K562 (cell line): ENCODE measurements around the gene B3GAT1. TPM values are rescaled to one million over a fixed set of nuclear protein-coding genes. Genes with fewer than 3 reads are reported as not detected.
A peak's percentile ranks its signal among the peaks of the same experiment; 100 is the strongest.

Experiments
- ATAC-seq: fragments of 200-7000 bp; cut with Tn5 transposase; 3 replicates; pipeline ENCODE4 v1.9.1; 2020; ENCODE audit warnings: moderate library complexity
- BruUV-seq: library from RNA; stranded (reverse); fragments of 400-500 nt; replicated peaks from 2 replicates; lab custom pipeline; 2021; lab: Mats Ljungman, UMichigan
- CTCF ChIA-PET: fragments of 300-600 bp; formaldehyde crosslinking; extraction: SDS; loops from one replicate; lab custom pipeline; 2021; ENCODE audit warnings: low intra/inter-chr PET ratio; lab: Yijun Ruan, JAX
- POLR2A ChIA-PET: fragments of 300-600, 350-650 bp; sonication (Branson Sonifier 250); formaldehyde crosslinking; extraction: SDS; loops from one replicate; lab custom pipeline; 2021; ENCODE audit warnings: antibody characterized with exemption, inconsistent platforms; lab: Yijun Ruan, JAX
- DNase-seq, 4 experiments: peaks; one replicate each; pipeline versions ENCODE4 v3.0.0 to v3.0.0-alpha.2; 2011 to 2018; ENCODE audit warnings: low spot score in 3 of 4, mixed read lengths in 3 of 4; ENCODE audit errors: extremely low read depth in 1 of 4
- FAIRE-seq: peaks from 2 replicates; lab custom pipeline; 2011; peaks lifted over from hg19 to GRCh38; lab: Jason Lieb, UNC
- H2AFZ ChIP-seq: 2 replicates; pipeline ENCODE4 v1.6.0; 2011; ENCODE audit warnings: low read depth, low read length, control low read depth, inconsistent platforms
- H3K27ac ChIP-seq: fragments of 200-600 bp; 3 replicates; pipeline ENCODE4 v1.8.0; 2011; ENCODE audit warnings: low read depth, mild to moderate bottlenecking, control low read depth, inconsistent platforms, low read length, moderate library complexity, mixed read lengths; ENCODE audit errors: extremely low read depth
- H3K27me3 ChIP-seq, 2 experiments: fragments of 300-600 bp in 1 of 2; 2 replicates in 1 of 2; 3 replicates in 1 of 2; pipeline versions ENCODE4 v1.6.0 to v1.8.0; 2011; ENCODE audit warnings: inconsistent platforms in 2 of 2, low read length in 2 of 2, mild to moderate bottlenecking in 1 of 2, mixed read lengths in 1 of 2, moderate library complexity in 1 of 2; ENCODE audit not compliant: control insufficient read depth in 2 of 2, insufficient read depth in 2 of 2
- H3K36me3 ChIP-seq: fragments of 300-600 bp; 3 replicates; pipeline ENCODE4 v1.8.0; 2011; ENCODE audit warnings: mild to moderate bottlenecking, low read length, inconsistent platforms; ENCODE audit not compliant: control insufficient read depth, insufficient read depth
- H3K4me1 ChIP-seq, 2 experiments: fragments of 200-600 bp in 1 of 2; replicated peaks in 1 of 2; 2 replicates in 1 of 2; 3 replicates in 1 of 2; pipeline versions ENCODE4 v1.5.1 to v1.8.0; 2011; ENCODE audit warnings: inconsistent platforms in 2 of 2, low read length in 2 of 2, mild to moderate bottlenecking in 1 of 2, mixed read lengths in 1 of 2, moderate library complexity in 1 of 2; ENCODE audit not compliant: control insufficient read depth in 2 of 2, insufficient read depth in 2 of 2
- H3K4me2 ChIP-seq: 2 replicates; pipeline ENCODE4 v1.6.1; 2011; ENCODE audit warnings: low read length, control low read depth, inconsistent platforms, mixed read lengths; ENCODE audit not compliant: insufficient read depth
- H3K4me3 ChIP-seq: fragments of 200-600 bp; sonication (generic), shearing (Covaris generic); 2 replicates; pipeline ENCODE4 v1.5.1; 2016; ENCODE audit warnings: control low read depth, inconsistent platforms
- H3K79me2 ChIP-seq: fragments of 200-600 bp; 3 replicates; pipeline ENCODE4 v1.8.0; 2011; ENCODE audit warnings: low read length, inconsistent platforms; ENCODE audit not compliant: control insufficient read depth, insufficient read depth
- H3K9ac ChIP-seq, 2 experiments: 2 replicates each; pipeline versions ENCODE4 v1.6.0 to v1.6.1; 2011; ENCODE audit warnings: low read depth in 2 of 2, low read length in 2 of 2, control low read depth in 1 of 2, inconsistent platforms in 1 of 2, mild to moderate bottlenecking in 1 of 2, mixed read lengths in 1 of 2; ENCODE audit not compliant: insufficient read depth in 1 of 2
- H3K9me1 ChIP-seq: one replicate; pipeline ENCODE4 v1.6.0; 2011; ENCODE audit warnings: inconsistent platforms, mild to moderate bottlenecking, low read length, moderate library complexity; ENCODE audit not compliant: control insufficient read depth, insufficient read depth
- H3K9me3 ChIP-seq: replicated peaks from 2 replicates; pipeline ENCODE4 v1.5.1; 2011; ENCODE audit warnings: low read depth, low read length, inconsistent platforms; ENCODE audit not compliant: control insufficient read depth, insufficient read depth
- H4K20me1 ChIP-seq: replicated peaks from 2 replicates; pipeline ENCODE4 v1.6.1; 2011; ENCODE audit warnings: low read length, inconsistent platforms, mixed read lengths; ENCODE audit not compliant: control insufficient read depth, insufficient read depth
- ARHGAP35 ChIP-seq: fragments of 450-650 bp; IDR thresholded peaks from 2 replicates; pipeline ENCODE4 v1.6.1; 2018; ENCODE audit not compliant: partially characterized antibody
- C11orf30 ChIP-seq: fragments of 450-650 bp; IDR thresholded peaks from 2 replicates; pipeline ENCODE4 v1.6.1; 2016; ENCODE audit warnings: low read depth, mild to moderate bottlenecking
- EHMT2 ChIP-seq: fragments of 450-650 bp; IDR thresholded peaks from 2 replicates; pipeline ENCODE4 v1.6.1; 2018; ENCODE audit warnings: antibody characterized with exemption
- FOXP1 ChIP-seq: sonication (generic); formaldehyde crosslinking; IDR thresholded peaks from 2 replicates; pipeline ENCODE4 v1.8.0; 2022; ENCODE audit warnings: mild to moderate bottlenecking, missing genetic modification reagents
- GATAD2A ChIP-seq: fragments of 450-650 bp; IDR thresholded peaks from 2 replicates; pipeline ENCODE4 v1.6.1; 2017
- IFI16 ChIP-seq: fragments of 250-450 bp; sonication (Bioruptor Pico); IDR thresholded peaks from 2 replicates; pipeline ENCODE4 v2.1.2; 2022; ENCODE audit warnings: mild to moderate bottlenecking, inconsistent platforms
- MAFF ChIP-seq: IDR thresholded peaks from 2 replicates; pipeline ENCODE4 v1.6.1; 2012; ENCODE audit warnings: low read length, improper control_type of control experiment
- MAFG ChIP-seq: fragments of 450-650 bp; conservative IDR thresholded peaks from 2 replicates; pipeline ENCODE4 v1.6.1; 2016; ENCODE audit warnings: missing genetic modification characterization, missing compliant biosample characterization
- MTA1 ChIP-seq: fragments of 450-650 bp; IDR thresholded peaks from 2 replicates; pipeline ENCODE4 v1.6.1; 2017; ENCODE audit warnings: borderline replicate concordance
- MYNN ChIP-seq, 2 experiments: sonication (generic); formaldehyde crosslinking in 1 of 2; IDR thresholded peaks; 2 replicates each; pipeline versions ENCODE4 v1.5.0 to v1.6.1; 2016 to 2020; ENCODE audit warnings: antibody characterized with exemption in 1 of 2, missing genetic modification reagents in 1 of 2
- NCOA4 ChIP-seq: fragments of 450-650 bp; IDR thresholded peaks from 2 replicates; pipeline ENCODE4 v1.6.1; 2018; ENCODE audit warnings: mild to moderate bottlenecking; ENCODE audit not compliant: partially characterized antibody
- NFIC ChIP-seq: fragments of 450-650 bp; IDR thresholded peaks from 2 replicates; pipeline ENCODE4 v1.6.1; 2017; ENCODE audit warnings: mild to moderate bottlenecking, inconsistent platforms
- RBFOX2 ChIP-seq: fragments of 200-400 bp; formaldehyde crosslinking; IDR thresholded peaks from 2 replicates; pipeline ENCODE4 v1.6.1; 2017; ENCODE audit warnings: low read depth, mild to moderate bottlenecking, low read length, moderate library complexity
- SAFB ChIP-seq: fragments of 200-400 bp; formaldehyde crosslinking; IDR thresholded peaks from 2 replicates; pipeline ENCODE4 v1.6.1; 2017; ENCODE audit warnings: low read depth, low read length, borderline replicate concordance
- ZFP30 ChIP-seq: fragments of 250-450 bp; sonication (Bioruptor Pico); IDR thresholded peaks from 2 replicates; pipeline ENCODE4 v1.8.0; 2022; ENCODE audit warnings: moderate library complexity, mild to moderate bottlenecking, inconsistent platforms, borderline replicate concordance
- ZNF165 ChIP-seq: fragments of 250-450 bp; sonication (Bioruptor Pico); IDR thresholded peaks from 2 replicates; pipeline ENCODE4 v1.4.0; 2020; ENCODE audit warnings: borderline replicate concordance
- ZNF316 ChIP-seq: fragments of 450-650 bp; IDR thresholded peaks from 2 replicates; pipeline ENCODE4 v1.6.1; 2016
- WGBS: fragments of 100-300 bp; shearing (Covaris generic); methylation state at CpG from one replicate; pipeline ENCODE4 v1.1.6; 2016; ENCODE audit warnings: low coverage, mixed read lengths; ENCODE audit not compliant: insufficient coverage; ENCODE audit errors: missing lambda C conversion rate; 5-methylcytosine and 5-hydroxymethylcytosine counted together
- in situ Hi-C: fragments of 300-500 bp; cut with MboI; formaldehyde crosslinking; loops from 4 replicates; pipeline ENCODE4 v1.15.0; 2018; ENCODE audit warnings: inconsistent platforms, mixed read lengths
- intact Hi-C: fragments of 100-400 bp; cut with micrococcal nuclease; formaldehyde crosslinking; loops from 2 replicates; pipeline ENCODE4 v1.14.2; 2022
- polyA plus RNA-seq, 8 experiments: library from polyadenylated mRNA; depleted of rRNA in 4 of 8; stranded (reverse) in 5 of 8; unstranded in 3 of 8; fragments of >200 nt; fragmentation: Nextera tagmentation in 2 of 8; fragmentation: Illumina TruSeq in 1 of 8; extraction: Ambion mirVana in 2 of 8; extraction: Trizol in 1 of 8; gene quantifications; 2 replicates each; pipeline versions ENCODE4 v1.2.1 to v1.2.3, GENCODE V29; 2011 to 2014; ENCODE audit warnings: inconsistent platforms in 1 of 8, missing spikeins in 1 of 8
- total RNA-seq, 7 experiments: library from RNA; depleted of rRNA in 6 of 7; stranded (reverse); fragments of >200 nt in 6 of 7; fragmentation: Illumina TruSeq in 2 of 7; extraction: Trizol in 2 of 7; gene quantifications; 2 replicates each; pipeline versions ENCODE4 v1.2.1 to v1.2.3, GENCODE V29; 2011 to 2021; ENCODE audit warnings: low replicate concordance in 1 of 7
- TF ChIP-seq, protein P1 (sequence below): conservative IDR thresholded peaks from 2 replicates; pipeline ENCODE4 v1.6.1; 2011; ENCODE audit warnings: low read depth, mild to moderate bottlenecking, low read length; ENCODE audit not compliant: control insufficient read depth

The B3GAT1 gene
- total and polyA plus RNA-seq, 9 of the 15 experiments (the other 6 are each of a cell fraction or from before 2014, with no cell fraction given) = 0.01 to 0.53 (median 0.14) TPM; not detected in 1

DNA sequence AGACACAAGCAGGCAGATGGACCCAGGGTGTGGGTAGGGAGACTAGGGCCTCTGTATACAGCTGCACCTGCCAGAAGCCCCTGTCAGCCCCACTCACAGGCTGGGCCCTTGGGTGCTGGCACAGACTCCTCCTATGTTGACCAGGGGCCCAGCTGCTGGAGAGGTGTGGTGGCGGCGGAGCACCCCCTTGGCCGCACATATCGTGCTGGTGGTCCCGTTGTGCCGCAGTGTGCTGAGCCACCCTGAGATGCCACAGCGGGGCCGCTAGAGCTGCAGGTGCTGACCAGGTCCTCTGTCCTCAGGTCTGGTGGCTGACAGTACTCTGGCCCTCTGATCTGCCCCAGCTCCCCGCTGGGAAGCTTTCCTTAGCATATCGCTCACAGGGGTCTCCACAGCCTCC is 30.2 kb upstream of the B3GAT1 start:
- H3K9ac ChIP-seq = no peak overlapping the region
- ChIA-PET POLR2A (no interaction called here), CTCF (no interaction called here)
- in situ Hi-C loops = no loop called here
- H3K27me3 ChIP-seq = peaks cover 0 to 53% of the 10 kb centered on the region in 2 experiments; a peak in 2 of 5 replicates
- no peak overlapping the region for H3K27ac ChIP-seq
- WGBS = 1% methylated on average over 7 of the region's 10 CpGs
- BruUV-seq = no TSS peak
- intact Hi-C loops = no loop called here
- H4K20me1 ChIP-seq = no peaks in the 10 kb centered on the region
- no peak overlapping the region for H3K4me2 ChIP-seq
- no peak for FAIRE-seq
- H3K36me3 ChIP-seq = no peaks in the 10 kb centered on the region
- TF ChIP-seq SAFB (no peak), RBFOX2 (0 out of 2 replicates have a peak, but pooled peaks have one; percentile 23), IFI16 (CRISPR knock-in tag) (no peak)
- ATAC-seq = no peak
- DNase-seq = no peak
- no peaks in the 10 kb centered on the region for H3K9me1 ChIP-seq
- H3K4me1 ChIP-seq = no peaks in the 10 kb centered on the region
- no peaks in the 10 kb centered on the region; the same call in 2 of the 3 replicates for H3K79me2 ChIP-seq
- H2AFZ ChIP-seq = no peak overlapping the region
- H3K4me3 ChIP-seq = no peak overlapping the region
- H3K9me3 ChIP-seq = no peaks in the 10 kb centered on the region

DNA sequence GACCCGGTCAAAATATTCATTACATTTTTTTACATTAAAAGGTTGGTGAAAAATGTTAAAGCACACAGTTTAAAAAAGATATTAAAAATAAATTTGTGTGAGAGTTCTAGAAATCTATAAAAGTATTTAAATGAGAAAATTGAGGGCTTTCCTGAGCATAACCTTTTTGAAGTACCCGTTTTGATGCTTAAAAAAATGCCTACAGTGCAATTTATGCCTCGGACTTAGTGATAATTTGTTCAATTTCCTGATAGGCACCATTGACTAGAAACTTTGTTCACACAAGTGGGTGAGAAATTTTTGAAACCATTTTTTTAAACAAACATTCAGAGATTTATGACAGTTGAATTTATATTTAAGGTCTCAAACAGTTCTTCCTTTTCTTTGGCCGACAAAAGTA is 29.7 kb upstream of the B3GAT1 start:
- Histone ChIP-seq H3K4me3 (no peak overlapping the region), H4K20me1 (no peaks in the 10 kb centered on the region), H3K9me3 (no peaks in the 10 kb centered on the region), H3K4me1 (no peaks in the 10 kb centered on the region), H3K79me2 (no peaks in the 10 kb centered on the region; the same call in 2 of the 3 replicates)
- ATAC-seq (no peak), DNase-seq (no peak)
- no TSS peak for BruUV-seq
- TF ChIP-seq ZNF316 = peak; percentile 37; the same call in 1 of the 2 replicates
- TF ChIP-seq EHMT2 = no peak
- TF ChIP-seq C11orf30 = peak; percentile 14; the same call in 1 of the 2 replicates
- no peak for TF ChIP-seq ZNF165 (CRISPR knock-in tag)
- TF ChIP-seq, protein P1, sequence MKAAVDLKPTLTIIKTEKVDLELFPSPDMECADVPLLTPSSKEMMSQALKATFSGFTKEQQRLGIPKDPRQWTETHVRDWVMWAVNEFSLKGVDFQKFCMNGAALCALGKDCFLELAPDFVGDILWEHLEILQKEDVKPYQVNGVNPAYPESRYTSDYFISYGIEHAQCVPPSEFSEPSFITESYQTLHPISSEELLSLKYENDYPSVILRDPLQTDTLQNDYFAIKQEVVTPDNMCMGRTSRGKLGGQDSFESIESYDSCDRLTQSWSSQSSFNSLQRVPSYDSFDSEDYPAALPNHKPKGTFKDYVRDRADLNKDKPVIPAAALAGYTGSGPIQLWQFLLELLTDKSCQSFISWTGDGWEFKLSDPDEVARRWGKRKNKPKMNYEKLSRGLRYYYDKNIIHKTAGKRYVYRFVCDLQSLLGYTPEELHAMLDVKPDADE = no peak
- no peak for TF ChIP-seq MYNN (IDR thresholded peaks at IDR 0.05)
- no peak for TF ChIP-seq MYNN (CRISPR knock-in tag; IDR thresholded peaks at IDR 0.05)
- TF ChIP-seq MAFF = peak; percentile 32
- TF ChIP-seq NCOA4 = no peak
- no peak for TF ChIP-seq ARHGAP35
- TF ChIP-seq MAFG (tag) = peak; percentile 16; the same call in 1 of the 2 replicates
- no peak for TF ChIP-seq NFIC
- no peak for TF ChIP-seq ZFP30 (CRISPR knock-in tag)
- no peak for TF ChIP-seq GATAD2A
- TF ChIP-seq MTA1 = no peak
- no peak for TF ChIP-seq FOXP1 (CRISPR knock-in tag)
- TF ChIP-seq, all 486 proteins: peak for 4
- Histone ChIP-seq H3K9me1 (no peaks in the 10 kb centered on the region), H2AFZ (no peak overlapping the region), H3K4me2 (no peak overlapping the region), H3K9ac (no peak overlapping the region), H3K27me3 (peaks cover 0 to 53% of the 10 kb centered on the region in 2 experiments; a peak in 2 of 5 replicates), H3K27ac (no peak overlapping the region), H3K36me3 (no peaks in the 10 kb centered on the region)
- intact Hi-C loops (no loop called here), in situ Hi-C loops (no loop called here)
- CTCF ChIA-PET = no interaction called here
- POLR2A ChIA-PET = no interaction called here
- 2% methylated on average over 4 of the region's 4 CpGs for WGBS
- no peak for FAIRE-seq
